Gastroesophageal sphincter (tissue), 4 donors: Measurements from ENCODE around the gene KRTAP19-5. TPM values are rescaled to one million over a fixed set of nuclear protein-coding genes. Genes with fewer than 3 reads are reported as not detected.

ENCODE experiments used
- small RNA-seq, 4 donors: library from RNA; depleted of rRNA; stranded (forward); fragments of <200 nt; gene quantifications; one replicate each; pipeline ENCODE3, GENCODE V24; 2016
- total RNA-seq, 4 donors: library from RNA; depleted of rRNA; stranded (reverse); fragments of >200 nt; gene quantifications; one replicate each; pipeline ENCODE4 v1.1.0, GENCODE V29; 2016

The KRTAP19-5 gene
- total RNA-seq, 4 donors from 2014 or later, result not detected

Small RNA genes lying within 50 kb of the gene (small RNA-seq; reads per million reads assigned to genes)
- gene AP000567.1, result 0 reads per million in 4 donors
- gene KRTAP19-10P, result 0 reads per million in 4 donors
- 0 reads per million in 4 donors for gene KRTAP19-11P
- gene KRTAP19-9P, result 0 reads per million in 4 donors

Other genes starting within 250 kb of the KRTAP19-5 start
- not detected for gene KRTAP24-1, start 219.2 kb downstream of the KRTAP19-5 start, total RNA-seq
- gene KRTAP25-1, start 212.6 kb downstream of the KRTAP19-5 start, total RNA-seq, result not detected
- not detected for gene KRTAP26-1, start 181.8 kb downstream of the KRTAP19-5 start, total RNA-seq
- not detected for gene KRTAP27-1, start 164.4 kb downstream of the KRTAP19-5 start, total RNA-seq
- not detected for gene KRTAP23-1, start 153.5 kb downstream of the KRTAP19-5 start, total RNA-seq
- gene KRTAP13-2, start 129.9 kb downstream of the KRTAP19-5 start, total RNA-seq, result not detected
- not detected for gene KRTAP13-1, start 106.1 kb downstream of the KRTAP19-5 start, total RNA-seq
- gene KRTAP13-3, start 76.2 kb downstream of the KRTAP19-5 start, total RNA-seq, result not detected
- gene KRTAP13-4, start 71.9 kb downstream of the KRTAP19-5 start, total RNA-seq, result not detected
- not detected for gene KRTAP15-1, start 61.9 kb downstream of the KRTAP19-5 start, total RNA-seq
- not detected for gene KRTAP19-1, start 21.8 kb downstream of the KRTAP19-5 start, total RNA-seq
- not detected for gene KRTAP19-2, start 14.7 kb downstream of the KRTAP19-5 start, total RNA-seq
- 1 to 10 TPM in 1 of 4 donors, not detected in 3; 1.7 TPM for gene KRTAP19-3, start 10.1 kb downstream of the KRTAP19-5 start, total RNA-seq
- gene KRTAP19-4, start 5.0 kb downstream of the KRTAP19-5 start, total RNA-seq, result not detected
- not detected for gene KRTAP19-6, start 39.7 kb upstream of the KRTAP19-5 start, total RNA-seq
- not detected for gene KRTAP19-7, start 59.2 kb upstream of the KRTAP19-5 start, total RNA-seq
- not detected for gene KRTAP22-2, start 88.3 kb upstream of the KRTAP19-5 start, total RNA-seq
- gene KRTAP6-3, start 90.3 kb upstream of the KRTAP19-5 start, total RNA-seq, result not detected
- not detected for gene KRTAP6-2, start 96.8 kb upstream of the KRTAP19-5 start, total RNA-seq
- not detected for gene KRTAP22-1, start 98.9 kb upstream of the KRTAP19-5 start, total RNA-seq
- gene KRTAP6-1, start 111.8 kb upstream of the KRTAP19-5 start, total RNA-seq, result not detected
- not detected for gene KRTAP20-1, start 114.3 kb upstream of the KRTAP19-5 start, total RNA-seq
- not detected for gene KRTAP20-4, start 118.5 kb upstream of the KRTAP19-5 start, total RNA-seq
- gene KRTAP20-2, start 133.1 kb upstream of the KRTAP19-5 start, total RNA-seq, result not detected
- gene KRTAP20-3, start 140.7 kb upstream of the KRTAP19-5 start, total RNA-seq, result not detected
- gene KRTAP21-3, start 216.6 kb upstream of the KRTAP19-5 start, total RNA-seq, result not detected
- gene KRTAP21-2, start 245.1 kb upstream of the KRTAP19-5 start, total RNA-seq, result not detected